ENCODE results near the gene AZU1.
"Not testable (repeated sequence)": the region's sequence is repeated elsewhere in the genome, so short reads cannot be mapped to it uniquely, and the experiment has no call there.

Gene AZU1

GRCh38 chr19:810883-811489 is 16.7 kb upstream of the AZU1 start:
- DNase-seq (ENCODE audit: low spot score), result no peak

- DNase-seq (ENCODE audit: low spot score), result no peak
These were observed 16.1 kb upstream of the AZU1 start for GRCh38 chr19:811506-812048.

GRCh38 chr19:812049-812746 is 15.4 kb upstream of the AZU1 start:
- DNase-seq (ENCODE audit: low spot score), result no peak

DNA sequence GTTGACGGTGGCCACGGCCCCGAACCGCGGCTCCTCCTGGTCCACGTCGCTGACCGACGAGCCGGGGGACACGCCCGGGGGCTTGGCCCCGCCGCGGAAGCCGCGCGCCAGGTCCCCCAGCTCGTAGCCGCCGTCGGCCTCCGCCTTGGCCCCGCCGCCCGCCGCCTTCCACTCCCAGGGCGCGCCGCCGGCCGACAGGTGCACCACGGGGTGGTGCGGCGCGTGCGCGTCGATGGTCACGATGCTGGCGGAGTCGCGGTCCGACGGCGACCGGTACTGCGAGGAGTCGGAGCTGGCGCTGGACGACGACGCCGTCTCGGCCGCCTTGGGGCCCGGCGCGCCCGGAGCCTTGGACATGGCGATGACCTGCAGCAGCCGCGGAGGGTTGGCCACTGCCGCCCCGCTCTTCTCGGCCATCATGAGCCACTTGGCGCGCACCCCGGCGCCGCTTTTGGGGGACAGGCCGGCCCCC is 14.9 kb upstream of the AZU1 start:
- DNase-seq (ENCODE audit: low spot score), result no peak

DNA sequence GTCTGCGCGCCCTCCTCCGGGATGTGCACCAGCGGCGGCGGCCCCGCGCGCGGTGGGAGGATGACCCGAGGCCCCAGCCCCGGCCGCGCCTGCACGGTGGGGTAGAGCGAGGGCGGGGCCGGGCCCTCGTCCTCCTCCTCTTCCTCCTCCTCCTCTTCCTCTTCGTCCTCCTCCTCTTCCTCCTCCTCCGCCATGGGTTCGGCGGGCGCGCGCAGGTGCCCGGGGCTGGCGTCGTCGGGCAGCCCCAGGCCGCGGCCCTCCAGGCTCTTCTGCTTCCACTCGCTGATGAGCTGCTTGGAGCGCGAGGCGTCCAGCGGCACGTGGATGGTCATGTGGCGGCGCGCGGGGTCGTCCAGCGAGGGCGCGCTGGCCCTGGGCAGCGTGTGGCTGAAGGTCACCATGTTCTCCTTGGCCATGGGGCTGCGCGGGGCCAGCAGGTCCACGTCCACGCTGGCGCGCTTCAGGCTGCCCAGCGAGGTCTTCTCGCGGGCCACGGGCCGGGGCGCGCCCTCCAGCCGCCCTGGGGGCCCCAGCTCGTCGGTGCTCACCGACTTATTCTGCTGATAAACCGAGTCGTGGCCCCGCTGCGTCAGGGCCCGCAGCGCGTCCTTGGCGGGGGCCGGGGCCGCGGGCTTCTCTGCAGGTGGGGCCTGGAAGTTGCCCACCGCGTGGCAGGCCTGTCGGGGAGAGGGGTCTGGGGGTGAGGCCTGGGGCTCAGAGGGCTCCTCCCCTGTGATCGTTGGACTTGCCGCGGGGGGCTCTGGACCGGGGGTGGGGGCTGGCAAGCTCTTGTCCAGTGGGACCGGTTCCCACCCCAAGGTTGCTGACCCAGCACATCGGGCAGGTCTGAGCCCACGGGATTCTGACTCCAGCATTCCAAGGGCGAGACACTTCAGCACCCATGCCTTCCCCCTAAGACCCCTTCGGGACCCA is 14.2 kb upstream of the AZU1 start:
- DNase-seq (ENCODE audit: low spot score), result no peak

DNA sequence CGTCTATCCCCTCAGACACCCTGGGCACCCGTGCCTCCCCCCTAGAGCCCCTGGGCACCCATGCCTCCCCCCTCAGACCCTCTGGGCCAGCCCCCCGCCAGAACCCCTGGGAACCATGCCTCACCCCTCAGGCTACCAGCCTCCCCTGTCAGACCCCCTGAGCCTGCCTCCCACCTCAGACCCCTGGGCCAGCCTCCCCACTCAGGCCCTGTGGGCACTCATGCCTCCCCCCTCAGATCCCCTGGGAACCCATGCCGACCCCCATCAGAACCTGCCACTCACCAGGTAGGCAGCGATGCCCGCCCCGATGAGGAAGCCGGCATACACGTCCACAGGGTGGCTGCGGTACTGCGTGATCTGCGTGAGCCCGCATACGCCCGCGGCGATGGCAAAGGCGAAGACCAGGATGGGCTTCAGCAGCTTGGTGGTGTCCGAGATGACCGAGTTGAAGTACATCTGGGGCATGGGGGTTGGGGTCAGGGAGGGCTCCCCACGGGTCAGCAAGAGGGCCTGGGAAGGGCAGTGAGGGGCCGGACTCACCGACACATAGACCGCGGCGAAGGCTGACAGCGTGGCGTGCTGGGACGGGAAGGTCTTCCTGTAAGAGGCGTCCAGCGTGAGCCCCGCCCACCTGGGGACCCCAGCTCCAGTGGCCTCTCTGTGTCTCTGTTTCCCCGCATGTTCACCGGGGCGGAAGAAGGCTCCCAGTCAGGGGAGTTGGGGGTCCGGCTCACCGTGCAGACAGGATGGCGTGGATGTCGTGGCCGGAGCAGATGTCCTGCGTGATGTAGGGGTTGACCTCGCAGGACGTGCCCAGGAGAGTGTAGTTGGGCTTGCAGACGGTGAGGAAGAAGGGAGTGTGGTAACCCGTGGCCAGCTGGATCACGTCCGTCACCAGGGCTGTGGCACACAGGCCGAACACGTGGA is 13.2 kb upstream of the AZU1 start:
- no peak for DNase-seq (ENCODE audit: low spot score)

- DNase-seq (ENCODE audit: low spot score), result no peak
These were observed 12.4 kb upstream of the AZU1 start for GRCh38 chr19:815079-815774.

DNA sequence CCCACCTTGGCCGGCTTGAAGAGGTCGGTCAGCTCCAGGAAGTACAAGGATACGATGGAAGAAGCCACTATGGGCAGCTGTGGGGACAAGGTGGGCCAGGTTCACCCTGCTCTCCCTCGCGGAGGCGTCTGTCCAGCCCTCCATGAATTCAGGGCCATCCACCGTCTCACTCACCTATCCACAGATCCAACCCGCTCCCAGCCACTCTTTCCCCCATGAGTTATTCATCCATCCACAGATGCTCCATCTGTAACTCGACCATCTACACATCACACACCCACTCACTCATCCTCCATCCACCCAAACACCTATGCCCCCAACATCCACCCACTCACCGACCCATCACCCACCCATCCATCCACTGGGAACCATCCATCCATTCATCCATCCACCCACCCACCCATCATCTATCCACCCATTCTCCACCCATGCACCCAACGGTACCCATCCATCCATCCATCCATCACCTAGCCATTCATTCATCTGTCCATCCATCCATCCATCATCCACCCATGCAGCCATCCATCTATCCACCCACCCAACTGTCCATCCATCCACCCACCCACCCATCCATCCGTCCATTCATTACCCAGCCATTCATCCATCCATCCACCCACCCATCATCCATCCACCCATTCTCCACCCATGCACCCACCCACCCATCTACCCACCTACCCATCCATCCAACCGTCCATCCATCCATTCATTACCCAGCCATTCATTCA is 11.7 kb upstream of the AZU1 start:
- DNase-seq (ENCODE audit: low spot score), result no peak

GRCh38 chr19:816500-816857 is 11.2 kb upstream of the AZU1 start:
- DNase-seq (ENCODE audit: low spot score), result no peak

GRCh38 chr19:820212-820611 is 7.4 kb upstream of the AZU1 start:
- DNase-seq (ENCODE audit: low spot score), result not testable (repeated sequence)

DNA sequence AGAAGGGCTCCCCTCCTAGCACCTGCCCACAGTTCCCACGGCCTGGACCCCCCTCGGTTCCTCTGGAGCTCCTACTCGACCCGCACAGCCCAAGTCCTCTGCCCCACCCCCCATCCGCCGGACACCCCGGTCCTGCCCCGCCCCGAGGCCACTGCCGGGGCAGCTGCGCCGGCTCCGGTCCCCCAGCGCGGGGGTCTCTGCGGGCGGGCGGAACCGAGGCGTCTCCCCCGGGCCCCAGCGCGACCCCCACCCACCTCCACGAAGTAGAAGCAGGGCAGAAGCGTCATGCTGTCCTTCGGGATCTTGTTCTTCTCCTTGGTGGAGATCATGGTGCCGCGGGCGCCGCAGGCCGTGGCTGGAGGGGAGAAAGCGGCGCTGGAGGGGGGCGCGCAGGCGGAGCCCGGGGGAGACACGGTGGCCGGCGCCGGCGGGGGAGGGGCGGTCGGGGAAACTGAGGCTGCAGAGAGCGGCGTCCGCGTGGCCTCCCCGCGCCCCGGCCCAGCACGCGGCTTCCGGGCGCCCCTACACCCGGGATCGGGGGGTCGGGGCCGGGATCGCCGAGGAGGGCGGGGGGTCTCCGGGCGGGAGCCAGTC is 6.3 kb upstream of the AZU1 start:
- no peak for DNase-seq (ENCODE audit: low spot score)

- DNase-seq (ENCODE audit: low spot score), result no peak
These were observed 5.7 kb upstream of the AZU1 start, which contains the start of gene PLPPR3 for GRCh38 chr19:821825-822503. TSS of gene PLPPR3 (minus strand) at chr19:821955. CDS start at chr19:821559, 396 bp downstream.

DNA sequence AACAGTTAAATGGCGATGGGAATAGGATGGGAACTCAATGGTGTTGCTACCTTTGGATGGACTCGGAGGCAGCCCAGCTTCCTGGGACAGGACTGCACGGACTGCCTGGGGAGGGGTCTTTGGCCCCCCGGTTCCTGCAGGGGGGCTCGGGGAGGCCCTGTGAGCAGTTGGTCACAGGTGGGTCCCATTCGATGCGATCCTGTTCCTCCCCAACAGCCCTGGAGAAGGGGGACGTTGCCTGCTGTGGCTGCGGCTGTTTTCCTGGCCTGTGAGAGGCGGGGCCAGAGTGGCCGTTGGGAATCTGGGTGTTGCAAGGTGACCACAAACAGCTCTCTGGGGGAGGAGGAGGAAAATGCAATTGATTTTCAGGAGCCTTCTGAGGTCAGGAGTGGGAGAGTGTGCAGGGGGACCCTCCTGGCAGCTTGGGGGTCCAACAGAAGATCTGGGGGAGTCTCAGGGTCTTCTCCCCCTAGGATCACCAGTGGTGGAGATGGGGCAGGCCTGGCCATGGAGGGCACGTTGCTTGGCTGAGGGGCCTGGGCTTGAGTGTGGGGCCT is 4.0 kb upstream of the AZU1 start:
- no peak for DNase-seq (ENCODE audit: low spot score)

- DNase-seq (ENCODE audit: low spot score), result no peak
These were observed 2.8 kb upstream of the AZU1 start for GRCh38 chr19:824885-825284.

GRCh38 chr19:825897-826644 is 1.6 kb upstream of the AZU1 start:
- no peak for DNase-seq (ENCODE audit: low spot score)

GRCh38 chr19:827314-827709 is 325 bp upstream of the AZU1 start:
- no peak for DNase-seq (ENCODE audit: low spot score)

- no peak for DNase-seq (ENCODE audit: low spot score)
These were observed 1.6 kb downstream of the AZU1 start for GRCh38 chr19:829129-829758.

All from activated CD4-positive, alpha-beta T cell treated with anti-CD3 and anti-CD28 coated beads, Interleukin-2, Interleukin-4, amounts not matched to agents 100 ng/mL and 50 ng/mL, durations not matched to agents 16 hours and 8 hours (primary cell).